Heart left ventricle (tissue), 13 donors: ENCODE results near the gene SPRY2.

ENCODE experiments used
- POLR2A ChIP-seq, 2 donors: fragments of 450-650 bp; IDR thresholded peaks; one replicate each; pipeline ENCODE4 v1.6.1; 2017; ENCODE audit warnings: antibody characterized with exemption in 2 of 2, mild to moderate bottlenecking in 2 of 2, moderate library complexity in 2 of 2
- TF ChIP-seq, protein P1 (sequence below), 12 donors: fragments of 200-600 bp; sonication (generic) in 4 of 12; IDR thresholded peaks; one replicate each; pipeline versions ENCODE4 v1.5.0 to v1.8.0; 2018 to 2022; ENCODE audit warnings: antibody characterized with exemption in 12 of 12, mild to moderate bottlenecking in 5 of 12
- donor health status: ischemic (EF 13 %, LVEDD 7.1; RV severe dilation, severe dysfunction).
- donor health status: DM: no; HTN: yes; CAD: no.
- donor health status: DM: no; HTN: no; CAD: no.
- donor health status: ischemic (EF 25% LVEDD 6.9; RV normal size, moderate dysfunction).
- donor health status: ischemic (EF 25% LVEDD 5.7; RV mildly dilated, moderate dysfunction).
- donor health status: ischemic (EF 35%, LVEDD 5.7; RV mildly dilated, moderate dysfunction).
- donor health status: nonischemic (EF 11% LVEDD 7.7; RV severe dilation, severe dysfunction).
- donor health status: DM: yes; HTN: yes; CAD: no.
- donor health status: PGD.
- donor health status: ischemic (EF 29% LVEDD 5.4; RV normal size, mild dysfunction).
- donor health status: nonischemic (EF 23%, LVEDD 6.1; RV moderate dilation, normal function).

DNA sequence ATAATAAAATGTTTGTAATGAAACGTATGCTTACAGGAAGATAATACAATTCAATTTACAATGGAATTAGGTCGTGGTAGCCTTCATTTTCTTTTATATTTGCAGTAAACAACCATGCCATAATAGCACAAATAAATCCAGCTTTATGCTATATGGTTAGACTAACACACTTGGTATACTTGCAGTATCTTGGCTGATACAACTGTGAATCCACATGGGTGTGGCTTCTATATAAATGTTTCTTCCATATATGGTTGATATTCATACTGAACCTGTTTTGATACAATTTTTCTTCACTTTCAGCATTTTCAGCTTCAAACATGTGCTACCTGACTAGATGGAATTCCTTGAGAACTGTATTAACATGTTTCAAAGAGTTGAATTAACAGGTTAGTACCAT is 20.4 kb upstream of the SPRY2 start:
- TF ChIP-seq, protein P1, sequence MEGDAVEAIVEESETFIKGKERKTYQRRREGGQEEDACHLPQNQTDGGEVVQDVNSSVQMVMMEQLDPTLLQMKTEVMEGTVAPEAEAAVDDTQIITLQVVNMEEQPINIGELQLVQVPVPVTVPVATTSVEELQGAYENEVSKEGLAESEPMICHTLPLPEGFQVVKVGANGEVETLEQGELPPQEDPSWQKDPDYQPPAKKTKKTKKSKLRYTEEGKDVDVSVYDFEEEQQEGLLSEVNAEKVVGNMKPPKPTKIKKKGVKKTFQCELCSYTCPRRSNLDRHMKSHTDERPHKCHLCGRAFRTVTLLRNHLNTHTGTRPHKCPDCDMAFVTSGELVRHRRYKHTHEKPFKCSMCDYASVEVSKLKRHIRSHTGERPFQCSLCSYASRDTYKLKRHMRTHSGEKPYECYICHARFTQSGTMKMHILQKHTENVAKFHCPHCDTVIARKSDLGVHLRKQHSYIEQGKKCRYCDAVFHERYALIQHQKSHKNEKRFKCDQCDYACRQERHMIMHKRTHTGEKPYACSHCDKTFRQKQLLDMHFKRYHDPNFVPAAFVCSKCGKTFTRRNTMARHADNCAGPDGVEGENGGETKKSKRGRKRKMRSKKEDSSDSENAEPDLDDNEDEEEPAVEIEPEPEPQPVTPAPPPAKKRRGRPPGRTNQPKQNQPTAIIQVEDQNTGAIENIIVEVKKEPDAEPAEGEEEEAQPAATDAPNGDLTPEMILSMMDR (IDR thresholded peaks at IDR 0.05) = no peak
- TF ChIP-seq POLR2A (IDR thresholded peaks at IDR 0.05) = no peak
